ENCODE measurements around the gene ABCA10.

Gene ABCA10

GRCh38 chr17:69188064-69188463, 40.6 kb downstream of the ABCA10 start:
- ChIA-PET POLR2A (no interaction called here), CTCF (interaction anchor here (0.5 to 1.3 kb wide), 3 partner anchors 33 to 781 kb away, joined by 3 to 7 read pairs (median 6); no protein-coding TSS in a partner anchor)
- no peaks in the 10 kb centered on the region for H3K9me3 ChIP-seq (ENCODE audit: control insufficient read depth, insufficient read depth, low read depth, low read length)

GRCh38 chr17:69187294-69187693, 41.3 kb downstream of the ABCA10 start:
- POLR2A ChIA-PET = no interaction called here
- Histone ChIP-seq H3K4me3 (ENCODE audit: low read depth, low read length) (no peak overlapping the region), H3K27ac (ENCODE audit: extremely low read depth, low read depth, low read length) (no peak overlapping the region), H3K9me3 (ENCODE audit: control insufficient read depth, insufficient read depth, low read depth, low read length) (no peaks in the 10 kb centered on the region), H3K4me1 (ENCODE audit: control insufficient read depth, insufficient read depth, low read length) (peaks cover 6% of the 10 kb centered on the region; the same call in 1 of the 2 replicates), H3K36me3 (ENCODE audit: control insufficient read depth in 2 of 2, insufficient read depth in 1 of 2, low read length in 2 of 2) (no peaks in the 10 kb centered on the region)
- TF ChIP-seq ZBTB20 (tag by site-specific recombination; IDR thresholded peaks at IDR 0.05) (no peak), ZNF558 (tag by site-specific recombination; IDR thresholded peaks at IDR 0.05) (no peak), KLF10 (tag by site-specific recombination; IDR thresholded peaks at IDR 0.05) (no peak), ZSCAN16 (tag by site-specific recombination; IDR thresholded peaks at IDR 0.05) (no peak), ZNF518A (tag by site-specific recombination; conservative IDR thresholded peaks at IDR 0.05; ENCODE audit: low read depth) (no peak), ZNF239 (tag by site-specific recombination; IDR thresholded peaks at IDR 0.05) (no peak)
- CTCF ChIA-PET = interaction anchor here (0.7 to 1.3 kb wide), 2 partner anchors 19 to 34 kb away, joined by 3 read pairs; no protein-coding TSS in a partner anchor

More at GRCh38 chr17:69188064-69188463, 40.6 kb downstream of the ABCA10 start:
- Histone ChIP-seq H3K27ac (ENCODE audit: extremely low read depth, low read depth, low read length) (no peak overlapping the region), H3K36me3 (ENCODE audit: control insufficient read depth in 2 of 2, insufficient read depth in 1 of 2, low read length in 2 of 2) (no peaks in the 10 kb centered on the region), H3K4me1 (ENCODE audit: control insufficient read depth, insufficient read depth, low read length) (peaks cover 6% of the 10 kb centered on the region; the same call in 1 of the 2 replicates), H3K4me3 (ENCODE audit: low read depth, low read length) (no peak overlapping the region)
- no peak for TF ChIP-seq ZNF571 (tag by site-specific recombination; IDR thresholded peaks at IDR 0.05)
- no peak for TF ChIP-seq SCRT1 (tag by site-specific recombination; IDR thresholded peaks at IDR 0.05; ENCODE audit: borderline replicate concordance)
- no peak for TF ChIP-seq ZNF16 (tag by site-specific recombination; IDR thresholded peaks at IDR 0.05; ENCODE audit: low read depth)

GRCh38 chr17:69179227-69179952, 49.2 kb downstream of the ABCA10 start:
- POLR2A ChIA-PET = no interaction called here
- CTCF ChIA-PET = interaction anchor here (0.9 kb wide), 1 partner anchor 10 kb away, joined by 3 read pairs; no protein-coding TSS in a partner anchor
- Histone ChIP-seq H3K9me3 (ENCODE audit: control insufficient read depth, insufficient read depth, low read depth, low read length) (no peaks in the 10 kb centered on the region), H3K4me3 (ENCODE audit: low read depth, low read length) (no peak overlapping the region), H3K36me3 (ENCODE audit: control insufficient read depth in 2 of 2, insufficient read depth in 1 of 2, low read length in 2 of 2) (no peaks in the 10 kb centered on the region), H3K27ac (ENCODE audit: extremely low read depth, low read depth, low read length) (no peak overlapping the region), H3K4me1 (ENCODE audit: control insufficient read depth, insufficient read depth, low read length) (peaks cover 9% of the 10 kb centered on the region)
- TF ChIP-seq ZNF785 (tag by site-specific recombination; IDR thresholded peaks at IDR 0.05) = no peak
- no peak for TF ChIP-seq ZNF2 (tag by site-specific recombination; IDR thresholded peaks at IDR 0.05)
- no peak for TF ChIP-seq ZNF23 (tag by site-specific recombination; IDR thresholded peaks at IDR 0.05; ENCODE audit: borderline replicate concordance)
- TF ChIP-seq ZNF692 (tag by site-specific recombination; IDR thresholded peaks at IDR 0.05) = no peak
- TF ChIP-seq ZNF211 (tag by site-specific recombination; IDR thresholded peaks at IDR 0.05; ENCODE audit: low read depth) = no peak
- no peak for TF ChIP-seq SALL2 (tag by site-specific recombination; IDR thresholded peaks at IDR 0.05; ENCODE audit: borderline replicate concordance)
- no peak for TF ChIP-seq ZNF544 (tag by site-specific recombination; IDR thresholded peaks at IDR 0.05)
